IPS DF 19.7 (cell line): ENCODE measurements around the gene TCAF1.
"Not testable (repeated sequence)": the region's sequence is repeated elsewhere in the genome, so short reads cannot be mapped to it uniquely, and the experiment has no call there.

Experiments
- DNase-seq: peaks from one replicate; pipeline ENCODE4 v3.0.0-alpha.2; 2013; ENCODE audit warnings: low read depth, low spot score

TCAF1 gene

DNA sequence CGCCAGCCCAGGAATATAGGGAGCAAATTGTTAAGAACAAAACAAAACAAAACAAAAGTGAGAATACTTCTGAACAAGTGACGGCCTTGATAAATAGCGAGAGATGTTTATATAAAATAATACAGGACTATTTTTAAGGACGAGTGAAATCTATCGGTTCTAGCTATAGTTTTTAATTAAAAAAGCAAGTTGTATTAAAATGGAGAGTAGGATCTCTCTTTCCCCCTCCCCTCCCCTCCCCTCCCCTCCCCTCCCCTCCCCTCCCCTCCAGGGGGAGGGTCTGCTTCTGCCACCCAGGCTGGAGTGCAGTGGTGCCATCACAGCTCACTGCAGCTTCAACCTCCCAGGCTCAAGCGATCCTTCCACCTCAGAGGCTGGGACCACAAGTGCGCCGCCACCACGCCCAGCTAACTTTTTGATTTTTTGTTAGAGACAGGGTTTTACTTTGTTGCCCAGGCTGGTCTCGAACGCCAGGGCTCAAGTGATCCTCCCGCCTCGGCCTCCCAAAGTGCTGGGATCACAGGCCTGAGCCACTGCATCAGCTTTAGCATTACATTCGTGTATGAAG, 440 bp upstream of the TCAF1 start:
- no peak for DNase-seq

GRCh38 chr7:143901332-143901667, 676 bp downstream of the TCAF1 start:
- no peak for DNase-seq

DNA sequence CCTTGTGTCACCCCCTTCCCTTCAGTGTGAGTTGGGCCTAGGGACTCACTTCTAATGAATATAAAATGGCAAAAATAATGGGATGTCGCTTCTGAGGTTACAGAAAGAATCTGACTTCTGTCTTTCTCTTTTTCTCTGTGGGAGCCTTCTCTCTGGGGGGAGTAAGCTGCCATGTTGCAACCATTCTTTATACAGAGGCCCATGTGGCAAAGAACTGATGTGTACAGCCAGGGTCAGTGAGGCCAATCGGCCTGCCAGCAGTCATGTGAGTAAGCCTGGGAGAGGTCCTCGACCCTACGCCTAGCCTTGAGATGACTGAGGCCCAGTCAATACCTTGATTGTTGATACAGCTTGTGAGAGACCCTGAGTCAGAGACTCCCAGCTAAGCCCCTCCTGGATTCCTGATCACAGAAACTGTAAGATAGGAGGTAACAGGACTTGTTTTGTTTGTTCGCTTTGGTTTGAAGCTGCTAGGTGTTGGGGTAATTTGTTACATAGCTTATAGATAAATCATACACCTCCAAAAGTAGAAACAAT, 1.7 kb downstream of the TCAF1 start:
- DNase-seq, result no peak

DNA sequence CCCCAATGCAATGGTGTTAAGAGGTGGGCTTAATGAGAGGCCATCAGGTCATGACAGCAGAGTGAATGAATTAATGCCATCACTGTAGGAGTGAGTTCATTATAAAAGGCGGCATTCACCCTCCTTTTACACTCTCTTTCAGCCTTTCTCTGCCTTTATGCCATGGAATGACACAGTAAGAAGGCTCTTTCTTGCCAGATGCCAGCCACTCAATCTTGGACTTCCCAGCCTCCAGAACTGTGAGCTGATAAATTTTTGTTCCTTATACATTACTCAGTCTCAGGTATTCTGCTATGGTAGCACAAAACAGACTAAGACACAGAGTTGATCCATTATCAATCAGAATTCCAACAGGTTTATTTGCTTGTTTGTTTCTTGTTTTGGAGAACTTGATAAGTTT, 3.2 kb downstream of the TCAF1 start:
- DNase-seq, result no peak

- no peak for DNase-seq
These were observed 5.3 kb downstream of the TCAF1 start for GRCh38 chr7:143896667-143897066.

DNA sequence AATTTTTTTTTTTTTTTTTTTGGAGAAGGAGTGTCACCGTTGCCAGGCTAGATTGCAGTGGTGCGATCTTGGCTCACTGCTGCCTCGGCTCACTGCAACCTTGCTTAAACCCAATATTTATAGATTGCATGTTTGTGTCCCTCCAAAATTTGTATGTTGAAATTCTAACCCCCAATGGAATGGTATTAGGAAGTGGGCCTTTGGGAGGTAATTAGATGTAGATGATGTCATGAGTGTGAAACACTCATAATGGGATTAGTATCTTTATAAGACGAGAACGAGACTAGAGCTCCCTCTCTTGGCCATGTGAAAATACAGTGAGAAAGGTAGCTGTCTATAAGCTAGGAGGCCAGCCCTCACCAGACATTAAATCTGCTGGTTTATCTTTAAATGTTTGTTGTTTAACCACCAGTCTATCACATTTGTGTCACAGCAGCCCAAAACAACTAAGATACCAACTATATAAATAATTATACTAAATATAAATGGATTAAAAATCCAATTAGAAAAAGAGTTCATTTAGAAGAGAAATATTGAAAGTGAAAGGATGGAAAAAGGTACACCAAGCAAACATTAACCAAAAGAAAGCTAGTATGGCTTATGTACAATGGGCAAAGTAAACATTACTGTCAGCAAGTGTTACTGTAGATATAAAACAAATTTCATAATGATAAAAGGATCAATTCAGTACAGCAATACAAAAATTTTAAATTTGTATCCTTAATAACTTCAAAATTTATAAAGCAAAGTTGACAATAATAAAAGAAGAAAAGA, 9.3 kb downstream of the TCAF1 start:
- DNase-seq, result no peak

DNA sequence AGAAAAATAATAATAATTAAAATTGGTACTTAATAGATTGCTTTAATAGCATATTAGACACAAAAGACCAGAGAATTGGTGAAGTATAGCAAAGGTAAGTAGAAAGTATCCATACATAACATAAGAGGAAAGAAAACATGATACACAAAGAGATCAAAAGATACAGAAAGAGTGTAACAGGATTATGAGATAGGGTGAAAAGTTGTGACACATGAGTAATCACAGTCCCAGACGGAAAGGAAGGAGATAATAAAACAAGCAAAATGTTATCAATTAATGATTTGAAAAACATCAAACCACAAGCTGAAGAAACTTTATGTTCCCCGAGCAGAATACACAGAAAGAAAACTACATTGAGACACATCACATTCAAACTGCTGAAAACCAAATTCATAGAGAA, 10.5 kb downstream of the TCAF1 start:
- no peak for DNase-seq

DNA sequence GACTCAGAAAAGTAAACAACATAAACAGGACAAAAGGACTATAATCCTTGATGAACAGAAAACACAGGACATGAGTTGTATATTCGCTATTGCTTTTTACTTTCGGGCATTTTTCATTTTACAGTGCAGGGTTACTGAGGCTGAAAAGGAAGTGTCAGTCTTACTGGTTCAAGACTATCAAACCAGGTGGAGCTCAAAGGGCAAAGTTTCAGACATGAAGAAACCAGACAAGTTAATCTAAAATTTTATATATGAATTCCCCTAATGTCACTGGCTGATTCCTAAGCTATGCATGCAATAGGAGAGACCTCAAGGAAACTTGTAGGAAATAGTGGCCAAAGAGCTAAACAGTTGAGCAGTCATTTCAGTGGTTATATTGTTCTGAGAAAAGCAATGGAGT, 11.4 kb downstream of the TCAF1 start:
- DNase-seq, result no peak

DNA sequence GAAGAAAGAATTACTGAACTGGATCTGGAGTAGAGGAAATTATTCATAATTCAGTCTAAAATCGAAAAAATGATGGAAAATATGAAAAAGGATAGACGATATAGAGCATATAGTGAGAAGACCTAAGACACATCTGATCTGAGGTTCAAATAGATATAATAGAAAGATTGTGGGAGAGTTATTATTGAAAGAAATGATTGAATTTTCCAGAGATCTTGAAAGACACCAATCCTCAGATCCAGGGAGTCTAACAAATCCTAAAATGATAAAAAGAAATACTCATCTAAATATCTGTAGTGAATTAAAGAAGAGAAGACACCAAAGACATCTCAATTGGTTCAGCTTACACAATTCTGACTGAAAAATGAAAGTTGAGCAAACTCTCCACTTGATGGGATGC, 12.9 kb downstream of the TCAF1 start:
- DNase-seq, result no peak

- no peak for DNase-seq
These were observed 15.0 kb downstream of the TCAF1 start for GRCh38 chr7:143886826-143887477.

DNA sequence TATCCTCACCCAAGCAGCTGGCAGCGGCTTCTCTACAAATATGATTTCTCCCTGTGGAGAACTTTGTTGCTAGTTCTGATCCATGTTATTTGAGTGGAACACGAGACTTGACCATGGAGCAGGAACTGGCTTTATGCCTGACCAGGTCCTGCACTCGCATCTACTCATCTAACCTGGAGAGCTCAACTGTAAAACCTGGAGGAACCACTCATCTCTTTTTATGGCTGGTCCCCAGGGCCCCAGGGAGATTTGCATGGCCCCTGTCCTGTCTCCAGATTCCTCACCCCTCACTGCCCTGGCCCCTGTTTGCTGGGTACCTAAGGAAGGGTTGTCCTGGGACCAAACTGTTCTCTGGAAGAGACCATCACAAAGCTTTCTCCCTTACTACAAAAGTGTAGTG, 16.0 kb downstream of the TCAF1 start:
- no peak for DNase-seq

- no peak for DNase-seq
These were observed 16.9 kb downstream of the TCAF1 start for GRCh38 chr7:143884969-143885559.

GRCh38 chr7:143884241-143884968, 17.6 kb downstream of the TCAF1 start:
- DNase-seq, result no peak

- DNase-seq, result no peak
These were observed 19.3 kb downstream of the TCAF1 start for GRCh38 chr7:143882604-143883078.

DNA sequence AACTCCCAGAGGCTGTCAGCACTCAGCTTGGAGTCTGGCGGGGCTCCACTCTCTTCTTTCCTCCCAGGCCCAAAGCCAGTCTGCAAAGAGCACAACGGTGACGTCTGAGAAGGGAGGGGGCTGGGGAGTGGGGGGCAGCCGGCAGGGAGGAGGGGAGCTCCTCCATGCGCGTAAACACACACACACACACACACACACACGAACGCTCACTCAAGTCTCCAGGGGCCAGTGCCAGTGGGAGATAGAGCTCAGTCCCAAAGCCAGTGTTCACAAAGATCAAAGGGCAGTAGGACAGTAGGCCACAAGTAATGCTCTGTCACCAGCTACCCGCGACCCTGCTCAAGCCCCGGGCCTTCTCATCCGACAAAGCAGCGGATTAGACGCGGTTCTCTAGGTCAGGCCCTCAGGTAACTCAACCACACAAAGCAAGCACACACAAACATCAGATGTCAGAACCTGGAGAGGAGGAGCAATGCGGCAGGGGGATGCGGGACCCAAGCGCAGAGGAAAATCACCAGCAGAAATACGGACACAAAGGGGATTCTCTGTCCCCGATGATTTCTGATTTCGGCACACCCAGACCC, 19.9 kb downstream of the TCAF1 start:
- DNase-seq, result no peak

- no peak for DNase-seq
These were observed 23.1 kb downstream of the TCAF1 start for GRCh38 chr7:143878884-143879283.

DNA sequence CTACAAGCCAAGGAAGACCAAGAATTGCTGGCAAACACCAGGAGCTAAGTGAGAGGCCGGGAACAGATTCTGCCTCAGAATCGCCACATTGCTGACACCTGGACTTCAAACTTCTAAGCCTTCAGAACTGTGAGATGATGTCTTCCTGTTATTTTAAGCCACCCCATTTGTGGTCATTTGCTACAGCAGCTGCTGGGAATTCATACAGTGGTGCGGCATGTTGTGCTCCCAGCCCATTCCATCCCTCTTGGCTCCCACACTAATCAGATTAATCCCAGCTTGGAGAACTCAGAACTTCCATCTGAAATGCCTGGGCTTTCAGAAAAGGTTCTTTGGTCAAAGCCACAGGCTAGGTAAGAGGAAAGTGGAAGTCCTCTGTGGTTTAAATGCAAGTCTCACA, 24.9 kb downstream of the TCAF1 start:
- no peak for DNase-seq

GRCh38 chr7:143876218-143876617, 25.8 kb downstream of the TCAF1 start:
- no peak for DNase-seq

- not testable (repeated sequence) for DNase-seq
These were observed 28.7 kb downstream of the TCAF1 start for GRCh38 chr7:143873242-143873641.

DNA sequence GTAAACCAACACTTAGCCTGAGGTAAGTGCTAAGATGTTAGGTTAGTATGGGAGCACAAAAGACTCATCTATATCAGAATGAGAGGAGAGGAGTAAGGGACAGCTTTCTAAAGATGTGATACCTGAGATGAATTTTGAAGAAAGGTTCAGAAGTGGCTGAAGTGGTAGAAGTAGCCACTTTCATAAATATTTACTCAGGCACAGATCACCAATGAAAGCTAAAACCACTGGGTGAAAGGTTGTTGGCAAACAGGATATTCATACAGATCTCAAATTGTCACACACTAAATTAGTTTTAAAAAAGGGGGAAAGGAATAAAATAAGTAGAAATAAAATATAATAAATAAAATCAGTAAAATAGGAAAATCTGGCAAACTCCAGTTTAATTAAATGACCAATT, 30.4 kb downstream of the TCAF1 start:
- DNase-seq, result not testable (repeated sequence)

DNA sequence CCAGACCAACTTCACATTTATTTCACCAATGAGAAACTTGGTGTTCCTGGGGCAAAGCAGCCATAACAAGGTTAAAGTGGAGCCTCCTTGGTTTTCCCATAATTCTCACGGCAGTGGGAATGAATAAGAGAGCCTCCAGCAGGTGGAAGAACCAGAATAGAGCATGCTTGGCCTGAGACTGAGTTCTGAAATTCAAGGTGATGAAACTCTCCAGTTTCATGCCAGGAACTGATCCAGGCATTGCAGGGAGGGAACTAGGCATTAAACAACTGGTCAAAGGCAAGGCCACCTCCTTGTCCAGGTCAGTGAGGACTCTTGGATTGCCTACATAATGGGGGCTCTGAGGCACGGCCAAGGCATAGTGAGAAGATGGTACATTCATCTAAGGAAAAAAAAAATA, 44.0 kb downstream of the TCAF1 start:
- not testable (repeated sequence) for DNase-seq
